K562 (cell line): ENCODE data around the gene RALGAPA2. TPM values are rescaled to one million over a fixed set of nuclear protein-coding genes. Genes with fewer than 3 reads are reported as not detected.

Experiments
- ATAC-seq: fragments of 200-7000 bp; cut with Tn5 transposase; 3 replicates; pipeline ENCODE4 v1.9.1; 2020; ENCODE audit warnings: moderate library complexity
- BruUV-seq: library from RNA; stranded (reverse); fragments of 400-500 nt; replicated peaks from 2 replicates; lab custom pipeline; 2021; lab: Mats Ljungman, UMichigan
- CTCF ChIA-PET: fragments of 300-600 bp; formaldehyde crosslinking; extraction: SDS; loops from one replicate; lab custom pipeline; 2021; ENCODE audit warnings: low intra/inter-chr PET ratio; lab: Yijun Ruan, JAX
- POLR2A ChIA-PET: fragments of 300-600, 350-650 bp; sonication (Branson Sonifier 250); formaldehyde crosslinking; extraction: SDS; loops from one replicate; lab custom pipeline; 2021; ENCODE audit warnings: antibody characterized with exemption, inconsistent platforms; lab: Yijun Ruan, JAX
- DNase-seq, 4 experiments: peaks; one replicate each; pipeline versions ENCODE4 v3.0.0 to v3.0.0-alpha.2; 2011 to 2018; ENCODE audit warnings: low spot score in 3 of 4, mixed read lengths in 3 of 4; ENCODE audit errors: extremely low read depth in 1 of 4
- FAIRE-seq: peaks from 2 replicates; lab custom pipeline; 2011; peaks lifted over from hg19 to GRCh38; lab: Jason Lieb, UNC
- H2AFZ ChIP-seq: 2 replicates; pipeline ENCODE4 v1.6.0; 2011; ENCODE audit warnings: low read depth, low read length, control low read depth, inconsistent platforms
- H3K27ac ChIP-seq: fragments of 200-600 bp; 3 replicates; pipeline ENCODE4 v1.8.0; 2011; ENCODE audit warnings: low read depth, mild to moderate bottlenecking, control low read depth, inconsistent platforms, low read length, moderate library complexity, mixed read lengths; ENCODE audit errors: extremely low read depth
- H3K27me3 ChIP-seq, 2 experiments: fragments of 300-600 bp in 1 of 2; 2 replicates in 1 of 2; 3 replicates in 1 of 2; pipeline versions ENCODE4 v1.6.0 to v1.8.0; 2011; ENCODE audit warnings: inconsistent platforms in 2 of 2, low read length in 2 of 2, mild to moderate bottlenecking in 1 of 2, mixed read lengths in 1 of 2, moderate library complexity in 1 of 2; ENCODE audit not compliant: control insufficient read depth in 2 of 2, insufficient read depth in 2 of 2
- H3K36me3 ChIP-seq: fragments of 300-600 bp; 3 replicates; pipeline ENCODE4 v1.8.0; 2011; ENCODE audit warnings: mild to moderate bottlenecking, low read length, inconsistent platforms; ENCODE audit not compliant: control insufficient read depth, insufficient read depth
- H3K4me1 ChIP-seq, 2 experiments: fragments of 200-600 bp in 1 of 2; replicated peaks in 1 of 2; 2 replicates in 1 of 2; 3 replicates in 1 of 2; pipeline versions ENCODE4 v1.5.1 to v1.8.0; 2011; ENCODE audit warnings: inconsistent platforms in 2 of 2, low read length in 2 of 2, mild to moderate bottlenecking in 1 of 2, mixed read lengths in 1 of 2, moderate library complexity in 1 of 2; ENCODE audit not compliant: control insufficient read depth in 2 of 2, insufficient read depth in 2 of 2
- H3K4me2 ChIP-seq: 2 replicates; pipeline ENCODE4 v1.6.1; 2011; ENCODE audit warnings: low read length, control low read depth, inconsistent platforms, mixed read lengths; ENCODE audit not compliant: insufficient read depth
- H3K4me3 ChIP-seq: fragments of 200-600 bp; sonication (generic), shearing (Covaris generic); 2 replicates; pipeline ENCODE4 v1.5.1; 2016; ENCODE audit warnings: control low read depth, inconsistent platforms
- H3K79me2 ChIP-seq: fragments of 200-600 bp; 3 replicates; pipeline ENCODE4 v1.8.0; 2011; ENCODE audit warnings: low read length, inconsistent platforms; ENCODE audit not compliant: control insufficient read depth, insufficient read depth
- H3K9ac ChIP-seq, 2 experiments: 2 replicates each; pipeline versions ENCODE4 v1.6.0 to v1.6.1; 2011; ENCODE audit warnings: low read depth in 2 of 2, low read length in 2 of 2, control low read depth in 1 of 2, inconsistent platforms in 1 of 2, mild to moderate bottlenecking in 1 of 2, mixed read lengths in 1 of 2; ENCODE audit not compliant: insufficient read depth in 1 of 2
- H3K9me1 ChIP-seq: one replicate; pipeline ENCODE4 v1.6.0; 2011; ENCODE audit warnings: inconsistent platforms, mild to moderate bottlenecking, low read length, moderate library complexity; ENCODE audit not compliant: control insufficient read depth, insufficient read depth
- H3K9me3 ChIP-seq: replicated peaks from 2 replicates; pipeline ENCODE4 v1.5.1; 2011; ENCODE audit warnings: low read depth, low read length, inconsistent platforms; ENCODE audit not compliant: control insufficient read depth, insufficient read depth
- H4K20me1 ChIP-seq: replicated peaks from 2 replicates; pipeline ENCODE4 v1.6.1; 2011; ENCODE audit warnings: low read length, inconsistent platforms, mixed read lengths; ENCODE audit not compliant: control insufficient read depth, insufficient read depth
- HNRNPH1 ChIP-seq: fragments of 200-400 bp; formaldehyde crosslinking; optimal IDR thresholded peaks from 2 replicates; pipeline ENCODE3; 2017; ENCODE audit warnings: low read depth, mild to moderate bottlenecking, low read length, moderate library complexity
- IRF1 ChIP-seq: sonication (generic); formaldehyde crosslinking; IDR thresholded peaks from 2 replicates; pipeline ENCODE4 v1.8.0; 2022; ENCODE audit warnings: missing genetic modification reagents, mild to moderate bottlenecking, borderline replicate concordance
- KHSRP ChIP-seq: fragments of 450-650 bp; IDR thresholded peaks from 2 replicates; pipeline ENCODE4 v1.6.1; 2017
- RBM15 ChIP-seq: fragments of 200-400 bp; formaldehyde crosslinking; IDR thresholded peaks from 2 replicates; pipeline ENCODE4 v1.6.1; 2018; ENCODE audit warnings: mild to moderate bottlenecking, low read length, moderate library complexity; ENCODE audit not compliant: insufficient read depth
- TAL1 ChIP-seq: fragments of 450-650 bp; IDR thresholded peaks from 2 replicates; pipeline ENCODE4 v1.6.1; 2016; ENCODE audit warnings: mild to moderate bottlenecking
- ZBTB1 ChIP-seq: sonication (generic); formaldehyde crosslinking; IDR thresholded peaks from 2 replicates; pipeline ENCODE4 v1.8.1; 2023; ENCODE audit warnings: missing genetic modification reagents, low read depth, mild to moderate bottlenecking, borderline replicate concordance
- ZBTB34 ChIP-seq: fragments of 250-450 bp; sonication (Bioruptor Pico); IDR thresholded peaks from 2 replicates; pipeline ENCODE4 v1.8.0; 2021; ENCODE audit warnings: mild to moderate bottlenecking, moderate library complexity
- ZNF586 ChIP-seq: fragments of 450-650 bp; formaldehyde crosslinking; conservative IDR thresholded peaks from 2 replicates; pipeline ENCODE4 v1.4.0; 2020; ENCODE audit warnings: mild to moderate bottlenecking, moderate library complexity
- WGBS: fragments of 100-300 bp; shearing (Covaris generic); methylation state at CpG from one replicate; pipeline ENCODE4 v1.1.6; 2016; ENCODE audit warnings: low coverage, mixed read lengths; ENCODE audit not compliant: insufficient coverage; ENCODE audit errors: missing lambda C conversion rate; 5-methylcytosine and 5-hydroxymethylcytosine counted together
- in situ Hi-C: fragments of 300-500 bp; cut with MboI; formaldehyde crosslinking; loops from 4 replicates; pipeline ENCODE4 v1.15.0; 2018; ENCODE audit warnings: inconsistent platforms, mixed read lengths
- intact Hi-C: fragments of 100-400 bp; cut with micrococcal nuclease; formaldehyde crosslinking; loops from 2 replicates; pipeline ENCODE4 v1.14.2; 2022
- polyA plus RNA-seq, 8 experiments: library from polyadenylated mRNA; depleted of rRNA in 4 of 8; stranded (reverse) in 5 of 8; unstranded in 3 of 8; fragments of >200 nt; fragmentation: Nextera tagmentation in 2 of 8; fragmentation: Illumina TruSeq in 1 of 8; extraction: Ambion mirVana in 2 of 8; extraction: Trizol in 1 of 8; gene quantifications; 2 replicates each; pipeline versions ENCODE4 v1.2.1 to v1.2.3, GENCODE V29; 2011 to 2014; ENCODE audit warnings: inconsistent platforms in 1 of 8, missing spikeins in 1 of 8
- total RNA-seq, 7 experiments: library from RNA; depleted of rRNA in 6 of 7; stranded (reverse); fragments of >200 nt in 6 of 7; fragmentation: Illumina TruSeq in 2 of 7; extraction: Trizol in 2 of 7; gene quantifications; 2 replicates each; pipeline versions ENCODE4 v1.2.1 to v1.2.3, GENCODE V29; 2011 to 2021; ENCODE audit warnings: low replicate concordance in 1 of 7
- TF ChIP-seq, protein P1 (sequence below): fragments of 450-650 bp; IDR thresholded peaks from 2 replicates; pipeline ENCODE4 v1.6.1; 2016; ENCODE audit warnings: borderline replicate concordance

Gene RALGAPA2
- total and polyA plus RNA-seq, 9 of the 15 experiments (the other 6 are each of a cell fraction or from before 2014, with no cell fraction given), result 0.35 to 2.7 (median 1.4) TPM

- TF ChIP-seq, protein P1, sequence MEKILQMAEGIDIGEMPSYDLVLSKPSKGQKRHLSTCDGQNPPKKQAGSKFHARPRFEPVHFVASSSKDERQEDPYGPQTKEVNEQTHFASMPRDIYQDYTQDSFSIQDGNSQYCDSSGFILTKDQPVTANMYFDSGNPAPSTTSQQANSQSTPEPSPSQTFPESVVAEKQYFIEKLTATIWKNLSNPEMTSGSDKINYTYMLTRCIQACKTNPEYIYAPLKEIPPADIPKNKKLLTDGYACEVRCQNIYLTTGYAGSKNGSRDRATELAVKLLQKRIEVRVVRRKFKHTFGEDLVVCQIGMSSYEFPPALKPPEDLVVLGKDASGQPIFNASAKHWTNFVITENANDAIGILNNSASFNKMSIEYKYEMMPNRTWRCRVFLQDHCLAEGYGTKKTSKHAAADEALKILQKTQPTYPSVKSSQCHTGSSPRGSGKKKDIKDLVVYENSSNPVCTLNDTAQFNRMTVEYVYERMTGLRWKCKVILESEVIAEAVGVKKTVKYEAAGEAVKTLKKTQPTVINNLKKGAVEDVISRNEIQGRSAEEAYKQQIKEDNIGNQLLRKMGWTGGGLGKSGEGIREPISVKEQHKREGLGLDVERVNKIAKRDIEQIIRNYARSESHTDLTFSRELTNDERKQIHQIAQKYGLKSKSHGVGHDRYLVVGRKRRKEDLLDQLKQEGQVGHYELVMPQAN, result no peak
- no peak for TF ChIP-seq TAL1
- no peak for TF ChIP-seq KHSRP
- TF ChIP-seq ZBTB1 (CRISPR knock-in tag), result no peak
- TF ChIP-seq ZNF586 (CRISPR knock-in tag), result no peak
- no peak for TF ChIP-seq HNRNPH1
Observed at GRCh38 chr20:20627471-20627870, 85.0 kb downstream of the RALGAPA2 start (continued).

DNA sequence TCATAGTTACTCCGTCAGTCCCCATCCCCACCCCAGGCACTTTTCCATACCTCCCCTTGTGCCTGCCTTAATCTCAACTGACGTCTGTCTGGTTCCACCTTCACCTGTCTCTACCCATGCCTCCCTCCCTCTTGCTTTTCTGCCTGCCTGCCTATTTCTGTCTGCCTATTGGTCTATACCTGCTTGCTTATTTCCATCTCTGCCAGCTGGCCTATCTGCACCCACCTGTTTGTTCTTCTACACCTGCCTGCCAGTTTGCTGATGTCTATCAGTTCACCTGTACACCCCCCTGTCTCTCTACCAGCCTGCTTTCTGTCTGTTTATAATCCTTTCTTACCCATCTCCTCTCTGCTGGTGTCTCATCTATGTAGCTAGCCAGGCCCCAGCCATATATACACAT lies 87.5 kb downstream of the RALGAPA2 start:
- Histone ChIP-seq H3K4me1 (no peaks in the 10 kb centered on the region), H3K79me2 (no peaks in the 10 kb centered on the region), H3K4me3 (no peak overlapping the region), H4K20me1 (no peaks in the 10 kb centered on the region), H3K27ac (no peak overlapping the region), H2AFZ (no peak overlapping the region), H3K27me3 (no peaks in the 10 kb centered on the region), H3K9me1 (no peaks in the 10 kb centered on the region), H3K9ac (no peak overlapping the region), H3K9me3 (no peaks in the 10 kb centered on the region), H3K4me2 (no peak overlapping the region), H3K36me3 (no peaks in the 10 kb centered on the region)
- intact Hi-C loops, result no loop called here
- WGBS, result 10% methylated on average over 2 of the region's 2 CpGs
- DNase-seq, result no peak
- BruUV-seq, result no TSS peak
- POLR2A ChIA-PET, result no interaction called here
- CTCF ChIA-PET, result no interaction called here
- in situ Hi-C loops, result no loop called here
- FAIRE-seq, result no peak
- TF ChIP-seq IRF1 (CRISPR knock-in tag) (no peak), HNRNPH1 (no peak), ZBTB34 (CRISPR knock-in tag) (no peak), RBM15 (no peak)
- no peak for ATAC-seq
